GM06990 (cell line): ENCODE results near the gene CCDC89.

ENCODE experiments used
- DNase-seq: peaks from one replicate; pipeline ENCODE4 v3.0.0-alpha.2; 2011; ENCODE audit not compliant: insufficient read length; ENCODE audit errors: extremely low read depth
- H3K27me3 ChIP-seq: replicated peaks from 2 replicates; pipeline ENCODE4 v1.6.0; 2011; ENCODE audit warnings: low read length; ENCODE audit not compliant: control insufficient read depth, insufficient read depth
- H3K36me3 ChIP-seq: 2 replicates; pipeline ENCODE4 v1.5.1; 2011; ENCODE audit warnings: low read length; ENCODE audit not compliant: control insufficient read depth, insufficient read depth
- H3K4me3 ChIP-seq: replicated peaks from 2 replicates; pipeline ENCODE4 v1.5.1; 2011; ENCODE audit warnings: low read depth, mild to moderate bottlenecking, control low read depth, low read length
- CTCF ChIP-seq: IDR thresholded peaks from 2 replicates; pipeline ENCODE4 v1.5.1; 2011; ENCODE audit warnings: low read length, control low read depth, mild to moderate bottlenecking, inconsistent platforms; ENCODE audit not compliant: insufficient read depth, poor library complexity, severe bottlenecking

The CCDC89 gene

GRCh38 chr11:85723088-85723487 is 37.1 kb upstream of the CCDC89 start:
- no peaks in the 10 kb centered on the region; the same call in 1 of the 2 replicates for H3K27me3 ChIP-seq
- H3K36me3 ChIP-seq = no peaks in the 10 kb centered on the region

GRCh38 chr11:85721191-85721590 is 35.2 kb upstream of the CCDC89 start:
- Histone ChIP-seq H3K36me3 (no peaks in the 10 kb centered on the region), H3K4me3 (no peak overlapping the region), H3K27me3 (no peaks in the 10 kb centered on the region)
- no peak for TF ChIP-seq CTCF
- DNase-seq = no peak

More at GRCh38 chr11:85723088-85723487, 37.1 kb upstream of the CCDC89 start:
- no peak overlapping the region for H3K4me3 ChIP-seq
- TF ChIP-seq CTCF = no peak
- no peak for DNase-seq

GRCh38 chr11:85718991-85719807 is 33.2 kb upstream of the CCDC89 start:
- no peak for TF ChIP-seq CTCF
- no peaks in the 10 kb centered on the region for H3K36me3 ChIP-seq
- H3K4me3 ChIP-seq = no peak overlapping the region
- H3K27me3 ChIP-seq = no peaks in the 10 kb centered on the region
- no peak for DNase-seq

DNA sequence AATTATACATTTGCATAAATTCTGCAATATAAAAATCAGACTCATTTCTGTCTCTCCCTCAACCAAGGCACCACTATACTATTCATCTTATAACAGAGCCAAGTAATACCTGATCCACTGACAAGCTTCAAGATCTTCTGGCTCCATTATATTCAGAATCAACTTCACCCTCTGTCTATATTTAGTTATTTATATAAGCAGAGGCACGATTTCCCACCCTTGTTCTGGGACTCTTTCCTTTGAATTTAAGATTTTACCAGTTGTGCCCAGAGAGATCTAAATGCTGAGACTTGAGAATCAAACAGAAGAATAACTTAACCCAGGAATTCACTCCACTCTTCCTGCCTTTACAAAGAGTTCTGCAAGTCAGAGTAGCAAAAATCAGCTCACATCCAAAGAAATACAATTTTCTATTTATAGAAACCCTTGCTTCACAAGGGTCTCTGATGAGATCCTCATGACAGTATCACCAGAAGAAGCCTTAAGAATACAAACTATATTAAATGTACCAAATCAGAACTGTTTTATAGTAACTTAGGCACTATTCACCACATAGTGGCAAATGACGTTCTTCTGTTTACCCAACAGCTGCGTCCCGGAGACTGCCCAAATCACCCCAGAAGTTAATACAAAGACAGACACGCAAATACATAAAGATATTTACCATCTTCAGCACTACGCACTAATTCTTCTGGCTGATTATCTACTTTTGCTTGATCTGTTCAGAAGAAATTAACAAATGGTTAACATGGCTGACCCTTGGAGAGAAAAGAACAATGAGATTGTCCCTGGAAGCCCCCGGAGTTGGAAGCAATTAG is 32.3 kb upstream of the CCDC89 start:
- DNase-seq = no peak
- no peaks in the 10 kb centered on the region for H3K27me3 ChIP-seq
- no peak for TF ChIP-seq CTCF
- no peaks in the 10 kb centered on the region for H3K36me3 ChIP-seq
- H3K4me3 ChIP-seq = no peak overlapping the region

GRCh38 chr11:85717429-85717828 is 31.4 kb upstream of the CCDC89 start:
- H3K4me3 ChIP-seq = no peak overlapping the region
- TF ChIP-seq CTCF = no peak
- no peaks in the 10 kb centered on the region for H3K36me3 ChIP-seq
- DNase-seq = no peak
- H3K27me3 ChIP-seq = no peaks in the 10 kb centered on the region
